ENCODE data around the gene PFKM.

Gene PFKM

DNA sequence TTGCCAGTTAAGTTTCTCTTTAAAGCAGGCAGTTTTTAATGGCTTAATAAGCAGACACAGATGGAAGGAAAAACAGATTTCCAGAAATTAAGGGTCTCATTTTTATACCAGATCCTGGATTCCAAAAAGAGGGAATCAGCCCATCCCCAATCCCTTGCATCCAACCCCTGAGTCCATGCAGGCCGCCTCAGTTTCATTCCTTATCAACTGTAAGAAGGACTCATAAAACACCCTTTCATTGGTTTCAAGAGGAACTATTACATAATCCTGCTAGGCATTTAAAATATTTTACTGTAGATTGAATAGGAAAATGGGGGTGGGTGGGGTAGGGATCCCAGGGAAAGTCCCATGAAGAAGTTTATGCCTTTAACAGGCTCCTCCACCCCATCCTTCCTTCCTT, 73.7 kb downstream of the PFKM start:
- Histone ChIP-seq H3K27me3 (ENCODE audit: insufficient read depth, poor library complexity, severe bottlenecking) (peaks cover 5% of the 10 kb centered on the region), H3K27ac (ENCODE audit: poor library complexity, severe bottlenecking) (no peak overlapping the region), H3K36me3 (ENCODE audit: low read depth) (no peaks in the 10 kb centered on the region), H3K4me1 (ENCODE audit: insufficient read depth, poor library complexity, severe bottlenecking) (peaks cover 6% of the 10 kb centered on the region), H3K9me3 (ENCODE audit: severe bottlenecking) (no peaks in the 10 kb centered on the region), H3K4me3 (ENCODE audit: severe bottlenecking) (no peak overlapping the region)
- ATAC-seq (ENCODE audit: low read depth) (no peak), DNase-seq (ENCODE audit: low spot score) (no peak)
- TF ChIP-seq, protein P1, sequence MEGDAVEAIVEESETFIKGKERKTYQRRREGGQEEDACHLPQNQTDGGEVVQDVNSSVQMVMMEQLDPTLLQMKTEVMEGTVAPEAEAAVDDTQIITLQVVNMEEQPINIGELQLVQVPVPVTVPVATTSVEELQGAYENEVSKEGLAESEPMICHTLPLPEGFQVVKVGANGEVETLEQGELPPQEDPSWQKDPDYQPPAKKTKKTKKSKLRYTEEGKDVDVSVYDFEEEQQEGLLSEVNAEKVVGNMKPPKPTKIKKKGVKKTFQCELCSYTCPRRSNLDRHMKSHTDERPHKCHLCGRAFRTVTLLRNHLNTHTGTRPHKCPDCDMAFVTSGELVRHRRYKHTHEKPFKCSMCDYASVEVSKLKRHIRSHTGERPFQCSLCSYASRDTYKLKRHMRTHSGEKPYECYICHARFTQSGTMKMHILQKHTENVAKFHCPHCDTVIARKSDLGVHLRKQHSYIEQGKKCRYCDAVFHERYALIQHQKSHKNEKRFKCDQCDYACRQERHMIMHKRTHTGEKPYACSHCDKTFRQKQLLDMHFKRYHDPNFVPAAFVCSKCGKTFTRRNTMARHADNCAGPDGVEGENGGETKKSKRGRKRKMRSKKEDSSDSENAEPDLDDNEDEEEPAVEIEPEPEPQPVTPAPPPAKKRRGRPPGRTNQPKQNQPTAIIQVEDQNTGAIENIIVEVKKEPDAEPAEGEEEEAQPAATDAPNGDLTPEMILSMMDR (IDR thresholded peaks at IDR 0.05; ENCODE audit: poor library complexity, severe bottlenecking), result no peak

DNA sequence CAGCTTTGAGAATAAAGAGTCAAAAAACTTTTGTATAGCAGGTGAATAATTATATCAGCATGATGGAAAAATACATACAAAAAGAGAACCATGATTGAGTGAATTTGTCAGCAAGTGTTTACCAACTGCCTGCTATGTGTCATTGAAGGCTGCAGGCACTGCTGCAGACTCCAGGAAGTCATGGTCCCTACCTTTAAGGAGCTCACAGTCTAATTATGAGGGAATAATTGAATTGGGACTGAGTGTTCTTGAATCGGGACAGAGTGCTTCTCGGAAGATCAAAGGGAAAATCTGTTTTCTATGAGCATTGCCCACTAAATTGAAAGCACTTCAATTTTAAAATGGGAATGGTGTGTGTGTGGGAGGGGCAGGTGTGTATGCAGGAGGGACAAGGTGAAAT, 74.5 kb downstream of the PFKM start:
- no peak for DNase-seq (ENCODE audit: low spot score)
- H3K36me3 ChIP-seq (ENCODE audit: low read depth), result no peaks in the 10 kb centered on the region
- H3K4me3 ChIP-seq (ENCODE audit: severe bottlenecking), result no peak overlapping the region
- TF ChIP-seq, protein P1 (IDR thresholded peaks at IDR 0.05; ENCODE audit: poor library complexity, severe bottlenecking), result no peak
- H3K4me1 ChIP-seq (ENCODE audit: insufficient read depth, poor library complexity, severe bottlenecking), result peaks cover 6% of the 10 kb centered on the region
- no peak overlapping the region for H3K27ac ChIP-seq (ENCODE audit: poor library complexity, severe bottlenecking)
- H3K9me3 ChIP-seq (ENCODE audit: severe bottlenecking), result no peaks in the 10 kb centered on the region
- H3K27me3 ChIP-seq (ENCODE audit: insufficient read depth, poor library complexity, severe bottlenecking), result peaks cover 5% of the 10 kb centered on the region
- ATAC-seq (ENCODE audit: low read depth), result no peak

DNA sequence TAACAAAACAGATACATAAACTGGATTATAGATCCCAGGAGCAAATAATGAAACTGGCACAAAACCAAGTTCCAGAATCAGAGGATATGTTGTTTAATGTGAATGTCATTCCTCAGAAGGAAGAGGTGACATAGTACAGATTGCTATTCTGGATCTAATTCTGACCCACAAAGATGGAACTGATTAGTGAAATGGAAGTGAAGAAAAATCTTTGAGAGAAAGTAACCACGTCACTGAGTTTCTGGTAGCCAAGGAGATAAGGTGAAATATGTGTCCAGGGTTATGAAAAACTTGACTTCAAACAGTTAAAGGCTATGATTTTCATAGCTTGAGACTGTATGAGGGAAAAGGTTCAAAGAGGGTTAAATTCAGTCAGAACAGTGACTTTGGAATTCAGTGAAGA, 75.6 kb downstream of the PFKM start:
- H3K9me3 ChIP-seq (ENCODE audit: severe bottlenecking), result no peaks in the 10 kb centered on the region
- H3K4me3 ChIP-seq (ENCODE audit: severe bottlenecking), result no peak overlapping the region
- H3K27ac ChIP-seq (ENCODE audit: poor library complexity, severe bottlenecking), result no peak overlapping the region
- no peak for ATAC-seq (ENCODE audit: low read depth)
- H3K36me3 ChIP-seq (ENCODE audit: low read depth), result no peaks in the 10 kb centered on the region
- peaks cover 5% of the 10 kb centered on the region for H3K27me3 ChIP-seq (ENCODE audit: insufficient read depth, poor library complexity, severe bottlenecking)
- no peak for DNase-seq (ENCODE audit: low spot score)
- TF ChIP-seq, protein P1 (IDR thresholded peaks at IDR 0.05; ENCODE audit: poor library complexity, severe bottlenecking), result no peak
- peaks cover 13% of the 10 kb centered on the region for H3K4me1 ChIP-seq (ENCODE audit: insufficient read depth, poor library complexity, severe bottlenecking)

Measured in RWPE2 (cell line).